Muscle of arm (tissue), 12 donors: Measurements from ENCODE around the gene LGALSL. TPM values are rescaled to one million over a fixed set of nuclear protein-coding genes. Genes with fewer than 3 reads are reported as not detected.

Experiments used
- DNase-seq: peaks from one replicate; pipeline ENCODE4 v3.0.0-alpha.2; 2013
- polyA plus RNA-seq, 12 donors: library from polyadenylated mRNA; unstranded; fragments of 120-200 nt; gene quantifications; one replicate each; pipeline ENCODE4 v1.2.1, GENCODE V29; 2013; ENCODE audit not compliant: insufficient read length in 12 of 12

The LGALSL gene
- polyA plus RNA-seq, 12 donors: 21.2 to 35.6 (median 25.5) TPM; not detected in 1

DNA sequence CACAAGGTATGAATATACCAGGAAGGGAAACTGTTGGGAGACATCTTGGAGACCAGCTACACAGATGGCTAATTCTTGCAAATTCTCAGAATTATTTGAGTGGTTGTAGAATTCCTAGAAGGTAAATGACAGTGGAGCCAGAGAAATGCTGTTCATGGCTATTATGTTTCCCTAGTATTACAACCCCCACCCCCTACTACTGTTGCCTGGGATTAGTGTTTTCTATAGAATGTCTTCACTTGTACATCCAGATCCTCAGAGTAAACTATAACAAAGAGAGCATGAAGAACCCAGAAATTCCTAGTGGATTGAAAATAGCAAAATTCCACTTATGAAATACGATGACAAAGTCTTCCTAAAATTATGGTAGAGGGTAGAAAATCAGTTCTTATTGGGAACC is 15.3 kb downstream of the LGALSL start:
- DNase-seq: no peak

DNA sequence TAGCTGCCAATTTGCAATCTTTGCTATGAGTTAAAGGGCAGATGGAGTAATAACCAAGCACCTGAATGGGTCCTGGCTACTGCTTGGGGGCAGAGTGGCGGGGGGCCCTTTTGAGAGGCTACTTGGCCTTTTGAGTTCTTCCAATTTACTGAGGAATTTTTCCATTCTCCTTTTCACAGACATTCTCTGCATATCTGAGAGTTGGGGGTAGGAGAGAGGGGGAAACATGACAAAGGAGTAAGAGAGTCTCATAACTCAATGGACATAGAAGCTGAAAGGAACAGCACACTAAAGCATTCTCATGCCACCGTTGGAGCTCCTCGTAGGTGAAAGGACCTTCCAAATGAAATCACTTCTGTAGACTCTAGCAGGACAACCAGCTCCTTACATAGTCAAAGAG is 16.1 kb downstream of the LGALSL start:
- DNase-seq: no peak

DNA sequence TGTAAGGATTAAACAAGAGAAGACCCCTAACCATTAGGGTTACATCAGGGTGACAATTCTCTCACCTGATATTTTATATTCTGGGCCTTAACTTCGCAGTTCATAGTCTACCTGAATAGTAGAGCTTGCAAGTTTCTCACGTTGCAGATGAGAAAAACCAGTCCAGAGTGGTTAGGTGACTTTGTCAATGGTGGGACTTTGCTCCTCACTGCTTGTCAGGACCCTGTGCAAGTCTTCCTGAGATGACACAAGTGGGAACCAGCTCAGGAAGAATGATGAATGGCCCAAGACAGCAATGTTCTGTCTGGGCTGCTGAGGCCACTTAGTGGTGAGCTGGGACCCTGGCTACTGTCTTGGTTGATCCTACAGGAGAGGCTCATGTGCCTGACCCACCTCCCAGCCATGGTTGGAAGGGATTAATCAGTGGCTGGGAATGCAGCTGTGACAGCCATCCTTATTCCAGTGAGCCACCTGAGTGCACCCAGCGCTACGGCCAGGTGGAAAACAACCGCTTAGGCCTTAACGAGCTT is 16.9 kb downstream of the LGALSL start:
- no peak for DNase-seq

DNA sequence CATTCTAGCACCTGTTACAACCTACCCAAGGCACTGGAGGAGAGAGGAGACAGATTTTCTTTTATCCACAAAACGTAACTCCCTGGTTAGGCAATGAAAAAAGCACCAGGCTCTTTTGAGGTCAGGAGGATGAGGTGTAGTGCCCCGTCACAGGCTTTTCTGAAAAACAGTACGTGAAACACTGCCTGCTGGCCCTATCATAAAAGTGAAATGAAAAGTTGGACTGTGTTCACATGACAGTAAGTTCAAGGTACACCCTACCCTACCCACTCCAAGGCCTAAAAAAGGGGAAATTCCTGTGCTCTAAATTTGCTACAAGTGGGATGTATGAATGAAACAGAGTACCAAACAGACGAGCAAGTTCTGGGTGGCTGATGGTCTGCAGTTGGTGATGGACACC is 17.6 kb downstream of the LGALSL start:
- no peak for DNase-seq

DNA sequence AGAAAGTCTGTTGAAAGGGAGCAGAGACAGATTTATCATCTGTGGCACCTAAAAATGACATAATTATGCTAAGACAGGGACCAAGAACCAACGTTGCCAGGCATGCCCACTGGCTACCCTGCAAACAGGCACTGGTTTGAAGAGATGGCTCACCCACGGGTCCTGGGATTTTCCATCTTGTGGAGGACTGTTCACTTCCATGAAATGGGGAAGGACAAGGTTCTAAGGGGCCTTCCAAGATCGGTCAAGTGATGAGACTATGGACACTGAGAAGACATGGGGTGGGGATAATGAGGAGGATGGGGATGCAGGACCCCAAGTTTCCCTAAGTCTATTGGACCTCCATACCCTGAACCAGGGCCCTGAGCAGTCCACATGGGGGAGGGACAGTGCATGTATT is 18.9 kb downstream of the LGALSL start:
- DNase-seq: no peak

DNA sequence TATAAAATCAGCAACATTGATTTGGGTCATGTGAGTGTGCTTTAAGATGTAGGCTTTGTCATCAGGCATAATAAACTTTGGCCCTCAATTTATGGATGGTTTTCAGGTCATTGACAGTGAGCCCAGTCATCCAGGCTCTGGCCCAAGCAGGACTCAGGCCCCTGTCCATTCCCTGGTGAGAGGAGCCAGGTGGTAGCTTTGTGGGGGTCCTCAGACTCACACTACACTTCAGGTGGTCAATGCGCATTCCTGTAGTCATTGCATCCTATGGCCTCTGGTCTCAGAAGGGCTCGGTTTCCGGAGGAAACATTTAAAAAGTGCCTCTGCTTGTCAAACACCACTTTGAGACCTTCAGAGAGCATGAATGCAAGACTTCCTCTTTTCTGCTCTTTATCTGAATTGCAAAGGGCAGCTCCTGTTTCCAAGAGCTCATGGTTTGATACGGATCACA is 20.2 kb downstream of the LGALSL start:
- DNase-seq: no peak

DNA sequence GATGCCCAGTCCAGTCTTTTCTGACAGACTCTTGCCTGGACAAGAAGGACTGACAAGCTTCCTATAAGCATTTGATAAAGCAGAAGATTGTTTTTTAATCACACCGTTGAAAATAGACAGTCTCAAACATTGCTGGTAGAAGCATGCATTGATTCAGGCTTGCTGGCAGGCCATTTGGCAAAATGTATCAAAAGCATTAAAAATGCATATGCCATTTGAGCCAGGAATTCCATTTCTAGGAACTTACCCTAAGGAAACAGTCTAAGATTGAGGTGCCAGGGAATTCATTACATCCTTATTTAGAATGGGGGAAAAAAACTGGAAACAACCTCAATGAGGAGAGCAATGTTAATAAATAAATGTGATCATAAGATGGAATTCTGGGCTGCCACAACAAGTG is 20.7 kb downstream of the LGALSL start:
- no peak for DNase-seq

DNA sequence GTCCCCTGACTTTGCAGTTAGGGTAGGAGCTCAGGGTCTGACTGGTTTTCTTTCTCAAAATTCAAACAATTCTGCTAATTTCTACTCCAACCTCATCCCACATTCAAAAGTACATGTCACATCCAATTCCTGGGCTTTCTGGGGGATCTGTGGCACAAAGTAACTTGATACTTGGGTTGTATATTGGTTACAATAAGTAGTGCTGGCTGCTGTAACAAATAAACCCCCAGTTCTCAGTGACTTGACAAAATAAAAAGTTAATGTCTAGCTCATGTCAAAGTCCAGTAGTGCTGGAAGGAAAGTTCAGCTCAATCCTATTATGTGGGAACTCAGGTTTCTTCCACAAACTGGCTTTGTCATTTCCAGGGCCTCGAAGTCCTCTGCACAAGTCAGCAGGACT is 23.1 kb downstream of the LGALSL start:
- DNase-seq: no peak

DNA sequence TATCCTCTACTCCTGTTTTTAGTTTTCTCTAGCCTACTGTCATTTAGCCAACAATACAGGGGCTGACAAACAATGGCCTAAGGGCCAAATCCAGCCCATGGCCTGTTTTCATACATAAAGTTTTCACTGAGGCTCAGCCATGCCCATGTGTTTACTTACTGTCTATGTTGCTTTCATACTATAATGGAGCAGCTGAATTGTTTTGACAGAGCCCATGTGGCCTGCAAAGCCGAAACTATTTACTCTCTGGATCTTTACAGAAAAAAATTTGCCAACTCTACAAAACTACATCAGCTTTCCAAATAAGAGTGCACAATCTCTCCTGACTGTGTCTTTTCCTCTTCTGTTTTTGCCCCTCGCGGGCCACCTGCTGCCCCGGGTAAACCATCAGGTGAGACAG is 24.0 kb downstream of the LGALSL start:
- no peak for DNase-seq

DNA sequence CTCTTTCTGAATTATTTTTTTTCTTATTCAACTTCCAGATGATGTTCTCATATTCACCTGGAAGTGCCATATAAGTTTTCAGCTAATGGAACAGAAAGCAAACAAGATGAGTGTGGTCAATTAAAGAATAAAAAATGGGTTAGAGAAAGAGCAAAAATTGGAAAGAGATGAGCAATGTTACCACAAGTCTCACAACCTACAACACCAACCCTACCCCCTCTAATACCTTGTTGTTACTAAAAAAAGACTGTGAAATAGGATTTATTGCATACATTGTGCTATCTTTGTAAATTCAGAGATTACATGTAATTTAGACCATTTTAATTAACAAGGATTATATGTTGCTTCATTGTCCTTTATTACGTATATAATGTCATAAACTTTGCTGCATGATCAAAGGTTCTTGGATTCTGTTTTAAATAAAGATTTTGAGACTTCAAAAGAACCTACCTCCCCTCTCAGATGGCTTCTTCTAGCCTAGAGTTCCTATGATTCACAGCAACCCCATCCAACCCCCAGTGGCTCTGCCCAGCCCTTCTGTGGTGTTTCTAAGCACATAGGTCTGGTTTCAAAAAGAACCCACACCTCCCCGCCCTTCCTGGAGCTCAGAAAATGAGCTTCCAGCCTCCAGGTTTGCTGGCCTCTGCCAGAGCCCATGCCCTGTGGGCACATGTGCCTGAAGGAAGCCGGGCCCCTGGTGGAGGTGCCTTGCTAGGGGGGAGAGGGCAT is 24.7 kb downstream of the LGALSL start:
- DNase-seq: no peak

DNA sequence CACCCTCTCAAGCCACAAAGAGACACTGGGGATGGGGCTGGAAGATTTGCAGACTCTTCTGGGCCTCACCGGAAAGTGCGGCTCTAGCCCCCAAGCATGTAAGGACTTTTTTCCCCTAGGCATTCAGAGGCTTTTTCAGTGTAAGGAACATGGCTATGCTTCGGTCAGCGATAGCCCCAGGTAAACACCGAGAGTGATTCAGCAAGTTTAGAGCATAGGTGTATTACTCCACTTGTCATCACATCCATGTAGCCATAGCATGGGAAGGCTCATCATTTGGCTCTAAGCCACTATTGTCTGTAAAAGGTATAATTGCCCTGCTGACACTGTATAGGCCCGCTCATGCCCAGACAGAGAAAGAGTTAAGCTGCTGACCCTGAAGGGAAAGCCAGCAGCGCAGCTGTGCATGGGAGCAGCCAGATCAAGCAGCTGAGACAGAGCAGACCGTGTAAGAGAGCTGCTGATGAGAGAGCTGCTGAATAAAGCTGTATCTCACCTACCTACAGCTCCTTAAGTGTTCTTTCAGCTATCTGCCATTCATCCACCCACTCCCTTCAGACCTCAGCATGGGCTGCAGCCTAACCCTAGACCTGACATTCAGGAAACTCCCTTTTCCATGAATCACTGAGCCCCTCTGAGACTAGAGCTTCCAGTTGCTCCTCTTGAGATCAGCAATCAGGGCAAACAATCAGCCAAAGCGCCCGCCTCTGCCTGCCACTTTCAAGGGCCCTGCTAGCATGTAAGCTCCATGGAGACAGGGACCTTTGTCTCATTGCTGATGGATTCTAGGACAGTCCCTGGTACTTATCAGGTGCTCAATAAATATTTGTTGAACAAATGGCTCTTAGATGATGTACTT is 25.5 kb downstream of the LGALSL start:
- no peak for DNase-seq

DNA sequence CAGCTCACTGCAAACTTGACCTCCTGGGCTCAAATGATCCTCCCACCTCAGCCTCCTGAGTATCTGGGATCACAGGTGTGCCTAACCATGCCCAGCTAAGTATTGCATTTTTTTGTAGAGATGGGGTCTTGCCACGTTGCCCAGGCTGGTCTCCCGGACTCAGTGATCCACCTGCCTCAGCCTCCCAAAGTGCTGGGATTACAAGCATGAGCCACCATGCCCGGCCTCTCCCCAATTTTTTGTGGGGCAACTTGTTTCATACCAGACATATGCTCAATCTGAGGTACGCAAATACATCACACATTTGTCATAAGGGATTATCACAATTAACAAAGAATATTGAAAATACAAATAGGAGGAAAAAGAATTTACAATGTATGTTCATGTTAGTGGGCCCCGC is 27.7 kb downstream of the LGALSL start:
- no peak for DNase-seq

DNA sequence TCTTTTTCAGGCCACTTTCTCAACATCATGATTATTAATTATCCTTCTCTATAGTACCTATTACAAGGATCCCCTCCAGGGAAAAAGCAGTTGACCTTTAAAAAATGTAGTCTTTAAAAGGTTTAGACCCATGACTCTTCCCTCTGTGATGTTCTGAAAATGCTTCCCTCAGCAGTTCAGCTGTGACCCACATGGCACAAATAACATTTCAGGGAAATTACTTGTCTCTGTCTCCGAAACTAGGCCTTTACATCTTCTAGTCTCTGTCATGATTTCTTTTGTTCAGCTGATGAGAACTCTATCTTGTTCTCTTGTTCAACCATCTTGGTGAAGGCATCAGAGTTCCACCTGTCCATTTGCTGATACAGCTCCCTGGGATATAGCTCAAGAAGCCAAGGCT is 28.3 kb downstream of the LGALSL start:
- no peak for DNase-seq

DNA sequence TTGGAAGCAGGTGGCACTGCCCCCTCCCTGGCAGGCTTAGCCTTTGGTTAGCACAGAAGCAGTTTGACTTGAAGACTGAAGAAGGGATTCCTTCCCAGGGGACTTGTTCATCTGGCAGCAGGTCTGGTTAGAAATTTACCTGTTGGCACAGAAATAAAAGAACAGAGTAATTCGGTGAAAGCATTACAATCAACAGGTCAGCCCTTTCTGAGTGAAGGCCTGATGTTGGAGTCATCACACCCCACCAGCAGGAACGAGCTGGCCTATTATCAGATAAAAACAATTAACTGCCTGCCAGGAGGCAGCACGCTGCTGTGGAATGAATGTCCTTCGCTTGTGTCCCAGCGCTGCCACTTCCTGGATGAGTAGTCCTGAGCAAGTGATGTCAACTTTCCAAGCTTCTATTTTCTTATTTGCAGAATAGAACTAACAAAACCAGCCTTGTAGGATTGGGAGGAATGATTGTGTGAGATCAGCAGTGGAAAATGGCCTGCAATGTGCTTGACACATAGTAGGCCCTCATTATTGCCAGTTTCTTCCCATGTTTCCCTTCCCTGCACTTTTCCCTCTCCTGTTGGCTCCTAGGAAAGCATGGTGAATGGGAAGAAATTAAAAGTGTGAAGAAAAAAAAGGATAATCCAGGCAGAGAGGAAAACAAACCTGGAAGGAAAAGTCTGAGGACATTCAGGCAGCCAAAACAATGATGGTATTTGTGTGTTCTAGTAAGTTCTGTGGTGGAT is 29.0 kb downstream of the LGALSL start:
- DNase-seq: no peak

DNA sequence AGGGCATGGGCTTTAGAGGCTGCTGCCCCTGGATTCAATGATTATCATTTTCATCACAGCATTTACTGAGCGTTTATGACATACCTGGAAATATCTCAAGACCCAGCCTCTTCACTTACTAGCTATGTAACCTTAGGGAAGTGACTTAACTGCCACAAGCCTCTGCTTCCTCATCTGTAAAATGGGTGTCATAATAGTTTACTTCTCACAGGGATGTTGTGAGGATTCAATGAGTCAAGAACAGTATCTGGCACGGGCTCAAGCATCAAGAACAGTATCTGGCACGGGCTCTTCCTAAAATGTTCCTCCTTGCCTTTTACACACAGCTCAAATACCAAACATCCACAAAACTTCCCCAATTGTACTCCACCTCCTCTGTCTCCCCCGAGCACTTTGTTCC is 31.4 kb downstream of the LGALSL start:
- DNase-seq: no peak

DNA sequence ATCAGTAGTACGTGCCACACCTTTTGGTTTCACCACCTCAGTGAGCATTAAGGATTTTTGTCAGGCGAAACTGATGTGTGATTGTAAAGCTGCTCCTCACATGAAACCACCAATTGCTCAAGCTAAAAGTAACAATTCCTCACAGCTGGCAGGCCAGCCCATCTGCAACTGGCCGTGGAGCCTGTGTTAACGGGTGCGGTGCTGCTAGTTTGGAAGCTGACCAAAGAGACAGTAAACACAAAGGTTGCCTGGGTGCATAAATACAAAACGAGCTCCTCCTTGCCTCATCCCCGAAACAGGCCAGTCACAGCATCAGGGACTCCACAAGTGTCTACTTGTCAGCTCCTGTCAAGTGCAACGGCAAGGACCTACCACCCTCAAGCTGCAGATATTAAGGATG is 32.0 kb downstream of the LGALSL start:
- DNase-seq: peak; percentile 57

DNA sequence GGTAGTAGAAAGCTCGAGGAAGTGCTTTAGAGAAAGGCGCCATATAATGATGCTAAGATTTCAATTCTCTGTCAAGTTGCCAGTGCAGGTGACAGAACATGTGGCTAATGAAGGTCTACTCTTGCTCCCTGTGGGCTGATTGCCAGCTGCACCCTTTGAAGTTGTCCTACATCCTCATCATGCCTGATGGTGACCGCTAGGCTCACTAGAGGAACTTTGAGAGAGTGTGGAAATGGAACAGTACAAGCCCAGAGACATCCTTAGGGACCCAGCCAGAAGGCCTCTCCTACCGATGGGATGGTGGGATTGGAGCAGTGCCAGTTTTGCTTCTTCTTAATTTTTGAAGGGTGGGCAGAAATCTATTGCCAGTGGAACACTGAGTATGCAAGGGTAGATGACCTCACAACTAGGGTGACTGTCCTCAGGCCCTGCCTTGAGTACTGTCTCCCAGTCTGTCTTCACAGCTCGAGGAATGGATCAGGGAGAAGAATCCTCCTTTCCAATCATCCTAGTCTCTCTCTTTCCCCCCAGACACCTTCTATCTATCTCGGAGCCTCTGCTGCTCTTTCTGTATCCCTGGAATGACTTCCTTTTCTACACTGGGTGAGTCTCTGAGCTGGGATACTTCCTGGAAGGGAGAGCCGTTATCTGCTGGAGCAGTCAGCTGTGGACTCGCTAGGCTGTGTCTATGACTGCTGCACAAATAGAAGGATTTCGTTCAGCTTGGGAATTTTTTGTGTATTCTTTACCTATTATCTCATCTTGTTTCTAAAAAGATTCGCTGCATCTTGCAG is 33.5 kb downstream of the LGALSL start:
- no peak for DNase-seq

DNA sequence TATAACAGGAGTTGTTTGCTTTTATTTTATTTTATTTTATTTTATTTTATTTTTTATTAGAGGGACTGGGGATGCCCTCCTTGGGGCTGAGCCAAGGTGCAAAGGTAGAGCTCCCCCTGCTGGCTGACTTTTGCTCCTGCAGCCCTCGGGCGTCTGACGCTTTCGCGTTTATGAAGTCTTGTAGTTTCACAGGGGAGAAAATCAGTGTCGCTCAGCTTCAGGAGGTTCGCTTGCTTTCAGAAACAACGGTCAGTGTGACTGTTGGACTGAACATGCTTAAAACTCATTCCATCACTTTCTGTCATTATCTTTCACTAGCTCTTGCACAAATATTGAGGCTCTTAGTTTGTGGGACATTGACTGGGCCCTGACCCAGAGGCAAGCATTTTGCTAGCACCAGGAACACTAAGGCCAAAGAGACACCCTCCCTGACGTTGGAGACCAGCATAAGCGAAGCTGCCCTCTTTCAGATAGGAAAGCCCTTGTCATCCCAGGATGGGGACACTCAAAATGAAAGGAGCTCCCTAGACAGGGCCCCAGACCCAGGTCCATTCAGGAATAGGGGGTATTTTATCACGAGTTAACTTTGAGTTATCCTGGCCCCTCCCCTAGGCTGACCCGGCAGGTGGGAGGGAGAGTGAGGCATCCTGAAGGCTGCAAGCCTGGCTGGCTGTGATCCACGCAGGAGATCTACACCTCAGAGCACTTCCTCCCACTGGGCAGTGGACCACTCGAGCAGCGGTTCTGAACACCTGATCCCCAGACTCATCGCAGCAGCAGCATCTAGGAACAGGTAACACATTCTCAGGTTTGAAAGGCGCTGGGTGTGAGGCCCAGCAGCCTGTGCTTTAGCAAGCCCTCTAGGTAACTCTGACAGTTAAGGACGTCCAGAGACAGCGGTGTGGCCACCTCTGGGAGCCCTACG is 34.4 kb downstream of the LGALSL start:
- peak; percentile 64 for DNase-seq

DNA sequence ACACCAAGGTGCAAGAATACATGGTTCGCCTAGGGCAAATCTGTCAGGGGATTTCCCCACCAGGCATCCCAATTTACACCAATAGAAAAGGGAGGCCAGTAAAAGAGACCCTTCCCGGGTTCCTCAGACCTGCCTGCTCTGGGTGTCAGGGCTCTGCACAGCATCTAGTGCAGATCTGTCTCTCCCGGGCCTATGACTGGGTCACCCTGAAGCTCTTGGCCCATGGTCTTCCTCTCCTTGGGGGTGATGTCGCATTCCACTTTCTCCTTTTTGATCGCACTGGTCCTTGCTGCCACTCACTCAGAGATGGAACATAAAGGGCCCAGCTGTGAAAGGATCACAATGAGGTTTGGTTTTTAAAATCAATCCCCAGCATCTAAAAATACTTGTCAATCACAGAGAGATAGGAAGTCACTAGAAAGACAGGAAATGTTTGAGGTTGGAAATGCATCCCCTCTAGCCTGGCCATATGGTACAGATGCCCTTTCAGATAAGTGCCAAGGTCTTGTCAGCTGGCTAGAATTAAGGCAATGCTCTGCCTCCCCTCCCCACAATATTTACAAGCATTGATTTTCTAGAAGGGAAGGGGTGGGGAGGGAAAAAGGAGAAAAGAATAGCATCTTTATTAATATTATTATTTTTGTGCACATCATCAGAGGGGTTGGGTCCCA is 35.3 kb downstream of the LGALSL start:
- no peak for DNase-seq

DNA sequence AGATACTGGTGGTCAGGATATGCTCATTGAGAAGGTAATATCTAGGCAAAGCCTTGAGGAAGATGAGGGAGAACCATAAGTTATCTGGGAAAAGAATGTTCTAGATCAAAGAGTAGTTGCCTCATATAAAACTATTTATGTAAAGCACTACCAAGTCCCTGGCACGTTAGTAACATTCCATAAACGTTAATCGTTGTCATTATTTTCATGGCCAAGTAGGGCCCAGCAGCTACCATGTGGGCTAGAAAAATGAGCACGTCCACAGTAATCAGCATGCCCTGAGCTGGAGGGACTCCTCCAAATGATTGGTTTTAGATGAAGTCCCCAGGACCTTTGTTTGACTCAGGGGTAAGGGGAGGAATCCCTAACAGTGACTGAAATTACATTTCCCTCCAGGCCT is 37.5 kb downstream of the LGALSL start:
- DNase-seq: no peak
